Measurements from ENCODE around the gene MUC16. TPM values are rescaled to one million over a fixed set of nuclear protein-coding genes. Genes with fewer than 3 reads are reported as not detected.

MUC16 gene
- total and polyA plus RNA-seq, 2 of the 13 experiments (the other 11 are each of a cell fraction or from before 2014, with no cell fraction given): not detected

- Histone ChIP-seq H2AFZ (ENCODE audit: low read length) (no peak overlapping the region), H3K27ac (ENCODE audit: extremely low read length, insufficient read depth, low read length) (no peak overlapping the region), H3K9ac (ENCODE audit: insufficient read depth, low read depth, low read length) (no peak overlapping the region), H3K9me3 (ENCODE audit: low read length) (no peaks in the 10 kb centered on the region), H3K36me3 (replicated peaks in 1 of 2; ENCODE audit: control insufficient read depth in 1 of 2, insufficient read depth in 2 of 2, low read length in 2 of 2) (no peaks in the 10 kb centered on the region), H3K4me3 (replicated peaks in 1 of 3; ENCODE audit: insufficient read depth in 1 of 3, low read depth in 2 of 3, low read length in 3 of 3) (no peak overlapping the region), H3K27me3 (ENCODE audit: control insufficient read depth in 1 of 2, insufficient read depth in 2 of 2, low read length in 2 of 2) (no peaks in the 10 kb centered on the region), H3K4me2 (ENCODE audit: low read depth, low read length) (no peak overlapping the region), H4K20me1 (ENCODE audit: insufficient read depth, low read length) (no peaks in the 10 kb centered on the region), H3K79me2 (ENCODE audit: insufficient read depth, low read length) (no peaks in the 10 kb centered on the region), H3K4me1 (ENCODE audit: insufficient read depth, low read length) (peaks cover 6% of the 10 kb centered on the region; the same call in 1 of the 2 replicates)
- ChIA-PET POLR2A (no interaction called here), CTCF (ENCODE audit: low intra/inter-chr PET ratio, low total read pairs) (no interaction called here)
- intact Hi-C loops (cut with micrococcal nuclease; ENCODE audit: unreplicated experiment) (no loop called here), in situ Hi-C loops (cut with HindIII; ENCODE audit: extremely low pct_ligation_motif_present, low pct_unique_long_range_greater_than_20kb) (no loop called here)
- no TSS peak for BruUV-seq (replicated peaks)
- WGBS (ENCODE audit: low lambda C conversion rate): 0% methylated on average over 3 of the region's 3 CpGs
- no peak for TF ChIP-seq HNF1B (CRISPR knock-in tag; IDR thresholded peaks at IDR 0.05)
- no peak for TF ChIP-seq MTA1 (CRISPR knock-in tag; IDR thresholded peaks at IDR 0.05; ENCODE audit: borderline replicate concordance)
- no peak for TF ChIP-seq IRF2 (CRISPR knock-in tag; IDR thresholded peaks at IDR 0.05)
- no peak for TF ChIP-seq IKZF4 (CRISPR knock-in tag; IDR thresholded peaks at IDR 0.05; ENCODE audit: borderline replicate concordance, low read depth, not compliant biosample characterization)
- no peak for TF ChIP-seq CENPX (CRISPR knock-in tag; IDR thresholded peaks at IDR 0.05)
- no peak for TF ChIP-seq FOXO1 (CRISPR knock-in tag; IDR thresholded peaks at IDR 0.05)
- no peak for TF ChIP-seq ZNF441 (CRISPR knock-in tag; IDR thresholded peaks at IDR 0.05; ENCODE audit: borderline replicate concordance)
- no peak for TF ChIP-seq ZC3H13 (CRISPR knock-in tag; IDR thresholded peaks at IDR 0.05)
- TF ChIP-seq SSRP1 (CRISPR knock-in tag; IDR thresholded peaks at IDR 0.05): no peak
- TF ChIP-seq NRL (CRISPR knock-in tag; IDR thresholded peaks at IDR 0.05; ENCODE audit: borderline replicate concordance): no peak
- no peak for TF ChIP-seq HDAC2 (CRISPR knock-in tag; IDR thresholded peaks at IDR 0.05)
- no peak for TF ChIP-seq ZNF326 (CRISPR knock-in tag; IDR thresholded peaks at IDR 0.05; ENCODE audit: borderline replicate concordance)
- TF ChIP-seq HHEX (CRISPR knock-in tag; IDR thresholded peaks at IDR 0.05): no peak
- no peak for TF ChIP-seq HMGXB3 (CRISPR knock-in tag; IDR thresholded peaks at IDR 0.05; ENCODE audit: borderline replicate concordance)
- FAIRE-seq: no peak
- ATAC-seq: no peak
- DNase-seq (ENCODE audit: low spot score): no peak
Measured at GRCh38 chr19:9044449-9044848, 34.2 kb upstream of the MUC16 start.
